ENCODE measurements around the gene CCDC188.
A peak's percentile ranks its signal among the peaks of the same experiment; 100 is the strongest.

The CCDC188 gene

DNA sequence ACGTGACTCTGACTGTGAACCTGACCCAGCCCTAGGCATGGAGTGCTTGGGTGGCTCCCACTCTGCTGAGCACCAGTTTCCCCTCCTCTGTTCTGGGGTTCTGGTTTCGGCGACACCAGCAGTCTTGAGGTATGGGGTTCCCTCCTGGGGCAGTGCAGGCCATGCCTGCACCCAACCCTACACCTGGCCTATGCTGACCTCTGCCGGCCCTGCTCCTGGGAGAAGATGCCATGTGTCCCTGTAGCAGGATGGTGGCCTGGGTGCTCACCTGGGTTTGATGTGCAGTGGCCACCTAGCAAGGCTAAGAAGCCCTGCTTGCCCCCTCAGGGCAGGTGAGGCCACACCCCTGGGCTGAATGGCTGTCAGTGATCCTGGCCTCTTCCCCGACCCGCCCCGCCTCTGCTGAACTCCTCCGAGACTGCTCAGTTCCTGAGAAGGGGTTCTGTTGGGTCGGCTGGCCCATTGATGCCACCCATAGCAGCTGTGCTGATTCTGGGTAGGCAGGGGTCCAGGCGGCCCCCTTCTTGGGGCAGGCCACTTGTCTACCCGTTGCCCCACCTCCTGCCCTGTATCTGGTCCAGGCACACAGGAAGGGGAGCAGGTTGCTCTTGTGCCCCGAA is 16.8 kb downstream of the CCDC188 start:
- peaks cover 25% of the 10 kb centered on the region for H3K4me1 Mint-ChIP-seq
- no peaks in the 10 kb centered on the region for H3K27me3 Mint-ChIP-seq (ENCODE audit: low read depth)
- TF ChIP-seq, protein P1, sequence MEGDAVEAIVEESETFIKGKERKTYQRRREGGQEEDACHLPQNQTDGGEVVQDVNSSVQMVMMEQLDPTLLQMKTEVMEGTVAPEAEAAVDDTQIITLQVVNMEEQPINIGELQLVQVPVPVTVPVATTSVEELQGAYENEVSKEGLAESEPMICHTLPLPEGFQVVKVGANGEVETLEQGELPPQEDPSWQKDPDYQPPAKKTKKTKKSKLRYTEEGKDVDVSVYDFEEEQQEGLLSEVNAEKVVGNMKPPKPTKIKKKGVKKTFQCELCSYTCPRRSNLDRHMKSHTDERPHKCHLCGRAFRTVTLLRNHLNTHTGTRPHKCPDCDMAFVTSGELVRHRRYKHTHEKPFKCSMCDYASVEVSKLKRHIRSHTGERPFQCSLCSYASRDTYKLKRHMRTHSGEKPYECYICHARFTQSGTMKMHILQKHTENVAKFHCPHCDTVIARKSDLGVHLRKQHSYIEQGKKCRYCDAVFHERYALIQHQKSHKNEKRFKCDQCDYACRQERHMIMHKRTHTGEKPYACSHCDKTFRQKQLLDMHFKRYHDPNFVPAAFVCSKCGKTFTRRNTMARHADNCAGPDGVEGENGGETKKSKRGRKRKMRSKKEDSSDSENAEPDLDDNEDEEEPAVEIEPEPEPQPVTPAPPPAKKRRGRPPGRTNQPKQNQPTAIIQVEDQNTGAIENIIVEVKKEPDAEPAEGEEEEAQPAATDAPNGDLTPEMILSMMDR (IDR thresholded peaks at IDR 0.05; ENCODE audit: unreplicated experiment in 3 of 3): no peak
- H3K9me3 Mint-ChIP-seq: no peaks in the 10 kb centered on the region
- no peaks in the 10 kb centered on the region for H3K36me3 Mint-ChIP-seq (ENCODE audit: low read depth)
- H3K27ac Mint-ChIP-seq: no peak overlapping the region
- peak overlapping the region; percentile 73 to 87 (median 80) for H3K4me3 Mint-ChIP-seq

DNA sequence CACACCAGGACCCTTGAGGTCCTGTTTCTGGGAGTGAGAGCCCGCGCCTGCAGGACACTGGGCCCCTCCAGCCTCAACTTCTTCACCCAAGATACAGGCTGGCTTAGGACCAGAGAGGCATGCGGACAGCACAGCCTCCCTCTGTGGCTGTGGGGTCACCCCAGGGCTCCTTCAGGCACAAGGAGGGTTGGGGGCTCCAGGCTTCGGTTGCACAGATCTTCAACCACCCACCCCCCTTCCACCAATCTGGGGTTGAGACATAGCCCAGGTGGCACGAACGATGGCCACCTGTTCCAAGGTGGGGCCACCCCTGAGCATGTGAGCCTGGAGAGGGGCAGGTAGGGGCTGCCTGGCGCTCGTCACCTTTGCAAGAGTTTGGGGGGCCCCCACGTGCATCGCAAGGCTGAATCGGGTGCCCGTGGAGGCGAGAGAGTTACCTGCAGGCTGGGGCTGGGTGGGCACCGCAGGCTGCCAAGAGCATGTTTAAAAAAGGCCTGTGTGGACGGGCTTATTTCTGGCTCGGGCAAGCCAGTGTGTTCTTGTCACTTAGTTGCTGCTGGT is 18.1 kb downstream of the CCDC188 start:
- Mint-ChIP-seq H3K36me3 (ENCODE audit: low read depth) (peaks cover 4% of the 10 kb centered on the region), H3K27me3 (ENCODE audit: low read depth) (no peaks in the 10 kb centered on the region), H3K9me3 (no peaks in the 10 kb centered on the region), H3K4me3 (peak overlapping the region; percentile 78 to 88 (median 87)), H3K27ac (no peak overlapping the region), H3K4me1 (peaks cover 17% of the 10 kb centered on the region)
- TF ChIP-seq, protein P1 (IDR thresholded peaks at IDR 0.05; ENCODE audit: unreplicated experiment in 3 of 3): no peak

DNA sequence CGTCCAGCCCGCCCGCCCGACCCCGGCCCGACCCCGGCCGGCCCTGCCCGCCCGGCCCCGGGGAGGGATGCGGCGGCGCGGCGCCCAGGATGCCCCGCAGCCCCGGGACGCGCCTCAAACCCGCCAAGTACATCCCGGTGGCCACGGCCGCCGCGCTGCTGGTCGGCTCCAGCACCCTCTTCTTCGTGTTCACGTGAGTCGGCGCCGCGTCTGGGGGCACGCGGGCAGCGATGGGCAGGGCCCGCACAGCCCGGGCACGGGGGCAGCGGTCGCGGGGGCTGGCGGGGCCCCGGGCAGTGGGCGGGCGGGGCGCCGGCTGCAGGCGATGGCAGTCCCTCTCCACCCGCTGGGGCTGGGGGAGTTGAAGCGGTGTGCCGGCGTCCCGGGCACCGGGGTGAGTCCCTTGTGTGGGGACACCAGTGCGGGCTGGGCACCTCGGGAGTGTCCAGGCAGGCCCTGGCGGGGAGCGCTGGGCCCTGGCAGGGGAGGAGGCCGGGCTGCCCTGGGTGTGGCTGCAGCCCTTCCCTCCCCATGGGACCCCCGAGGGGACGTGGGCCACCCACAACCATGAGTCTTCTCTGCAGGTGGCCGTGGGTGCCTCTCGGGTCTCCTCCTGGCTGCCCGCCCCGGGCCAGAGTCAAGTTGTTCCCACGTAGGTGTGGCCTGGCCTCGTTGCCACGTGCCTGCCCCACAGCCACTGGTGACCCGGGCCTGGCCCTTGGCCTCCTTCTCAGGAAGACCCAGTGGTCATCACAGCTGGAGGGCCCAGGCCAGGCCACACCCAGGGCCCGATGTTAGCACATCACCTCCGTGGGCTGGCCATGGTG is 18.8 kb downstream of the CCDC188 start:
- Mint-ChIP-seq H3K36me3 (ENCODE audit: low read depth) (peaks cover 10% of the 10 kb centered on the region), H3K9me3 (no peaks in the 10 kb centered on the region), H3K27ac (no peak overlapping the region), H3K4me3 (peak overlapping the region; percentile 78 to 88 (median 87)), H3K27me3 (ENCODE audit: low read depth) (no peaks in the 10 kb centered on the region), H3K4me1 (peaks cover 12% of the 10 kb centered on the region)
- TF ChIP-seq, protein P1 (IDR thresholded peaks at IDR 0.05; ENCODE audit: unreplicated experiment in 3 of 3): no peak

GRCh38 chr22:20131597-20131858 is 19.3 kb downstream of the CCDC188 start, which contains the start of gene ZDHHC8:
Gene ZDHHC8, plus strand, starts transcription at chr22:20131804. Its CDS starts 144 bp downstream, at chr22:20131948.
- Mint-ChIP-seq H3K36me3 (ENCODE audit: low read depth) (peaks cover 10% of the 10 kb centered on the region), H3K27me3 (ENCODE audit: low read depth) (no peaks in the 10 kb centered on the region), H3K4me1 (peaks cover 12% of the 10 kb centered on the region), H3K27ac (no peak within 1 kb of the TSS), H3K4me3 (peak within 1 kb of the TSS; percentile 78 to 88 (median 87)), H3K9me3 (no peaks in the 10 kb centered on the region)
- TF ChIP-seq, protein P1 (IDR thresholded peaks at IDR 0.05; ENCODE audit: unreplicated experiment in 3 of 3): no peak

GRCh38 chr22:20130731-20131596 is 19.9 kb downstream of the CCDC188 start:
- H3K36me3 Mint-ChIP-seq (ENCODE audit: low read depth): peaks cover 14% of the 10 kb centered on the region
- H3K9me3 Mint-ChIP-seq: no peaks in the 10 kb centered on the region
- H3K4me3 Mint-ChIP-seq: peak overlapping the region; percentile 72 to 82 (median 82)
- H3K27ac Mint-ChIP-seq: no peak overlapping the region
- peaks cover 7% of the 10 kb centered on the region for H3K4me1 Mint-ChIP-seq
- no peaks in the 10 kb centered on the region for H3K27me3 Mint-ChIP-seq (ENCODE audit: low read depth)
- TF ChIP-seq, protein P1 (IDR thresholded peaks at IDR 0.05; ENCODE audit: unreplicated experiment in 3 of 3): no peak

All from nephron (organoid).